Endothelial cell of umbilical vein (primary cell): ENCODE results near the gene CLASP2. TPM values are rescaled to one million over a fixed set of nuclear protein-coding genes. Genes with fewer than 3 reads are reported as not detected.
"Not testable (repeated sequence)": the region's sequence is repeated elsewhere in the genome, so short reads cannot be mapped to it uniquely, and the experiment has no call there.

ENCODE experiments used
- BruUV-seq: library from RNA; stranded (reverse); fragments of 400-500 nt; replicated peaks from 2 replicates; lab custom pipeline; 2021; lab: Mats Ljungman, UMichigan
- CTCF ChIA-PET: fragments of 300-600, 350-600 bp; sonication (Branson Sonifier 250); formaldehyde crosslinking; loops from one replicate; lab custom pipeline; 2021; ENCODE audit warnings: antibody characterized with exemption, inconsistent platforms; lab: Charles Lee
- POLR2A ChIA-PET: fragments of 300-600, 350-600 bp; sonication (Branson Sonifier 250); formaldehyde crosslinking; loops from one replicate; lab custom pipeline; 2021; ENCODE audit warnings: antibody characterized with exemption, inconsistent platforms; lab: Charles Lee
- DNase-seq: peaks from one replicate; pipeline ENCODE4 v3.0.0-alpha.2; 2011; ENCODE audit warnings: low read depth, low spot score
- FAIRE-seq: peaks from 2 replicates; lab custom pipeline; 2011; peaks lifted over from hg19 to GRCh38; lab: Jason Lieb, UNC
- H2AFZ ChIP-seq: 2 replicates; pipeline ENCODE4 v1.6.0; 2012; ENCODE audit warnings: low read depth, low read length, control low read depth, inconsistent platforms
- H3K27ac ChIP-seq: 2 replicates; pipeline ENCODE4 v1.5.1; 2011; ENCODE audit warnings: low read depth, mild to moderate bottlenecking, control low read depth, low read length, moderate library complexity; ENCODE audit not compliant: insufficient read depth
- H3K27me3 ChIP-seq, 2 experiments: 2 replicates each; pipeline versions ENCODE4 v1.6.0 to v1.6.1; 2011; ENCODE audit warnings: low read length in 2 of 2, mixed read lengths in 1 of 2; ENCODE audit not compliant: control insufficient read depth in 2 of 2, insufficient read depth in 2 of 2
- H3K36me3 ChIP-seq, 2 experiments: 2 replicates in 1 of 2; 3 replicates in 1 of 2; pipeline ENCODE4 v1.5.1; 2011; ENCODE audit warnings: low read length in 2 of 2, mild to moderate bottlenecking in 1 of 2, moderate library complexity in 1 of 2; ENCODE audit not compliant: control insufficient read depth in 2 of 2, insufficient read depth in 2 of 2; ENCODE audit errors: extremely low read depth in 1 of 2
- H3K4me1 ChIP-seq: 3 replicates; pipeline ENCODE4 v1.5.1; 2011; ENCODE audit warnings: mild to moderate bottlenecking, low read length; ENCODE audit not compliant: control insufficient read depth, insufficient read depth; ENCODE audit errors: extremely low read depth
- H3K4me2 ChIP-seq: 2 replicates; pipeline ENCODE4 v1.6.1; 2011; ENCODE audit warnings: low read length, control low read depth, mixed read lengths; ENCODE audit not compliant: insufficient read depth
- H3K4me3 ChIP-seq, 3 experiments: fragments of 200-600 bp in 1 of 3; sonication (generic), shearing (Covaris generic) in 1 of 3; replicated peaks in 1 of 3; 2 replicates each; pipeline ENCODE4 v1.5.1; 2011 to 2016; ENCODE audit warnings: control low read depth in 3 of 3, low read length in 3 of 3, mild to moderate bottlenecking in 2 of 3, inconsistent platforms in 1 of 3, low read depth in 1 of 3, moderate library complexity in 1 of 3; ENCODE audit not compliant: insufficient read depth in 1 of 3
- H3K79me2 ChIP-seq: 2 replicates; pipeline ENCODE4 v1.6.0; 2012; ENCODE audit warnings: low read length, inconsistent platforms; ENCODE audit not compliant: control insufficient read depth, insufficient read depth
- H3K9ac ChIP-seq: replicated peaks from 2 replicates; pipeline ENCODE3; 2011; ENCODE audit warnings: low read length, control low read depth; ENCODE audit not compliant: insufficient read depth; ENCODE audit errors: extremely low read depth
- H3K9me1 ChIP-seq: replicated peaks from 3 replicates; pipeline ENCODE4 v1.6.0; 2011; ENCODE audit warnings: mild to moderate bottlenecking, low read length; ENCODE audit not compliant: control insufficient read depth, insufficient read depth; ENCODE audit errors: extremely low read depth
- H3K9me3 ChIP-seq: replicated peaks from 2 replicates; pipeline ENCODE4 v1.5.1; 2012; ENCODE audit warnings: low read length, inconsistent platforms; ENCODE audit not compliant: control insufficient read depth, insufficient read depth
- H4K20me1 ChIP-seq: replicated peaks from 2 replicates; pipeline ENCODE3; 2011; ENCODE audit warnings: mild to moderate bottlenecking, low read length; ENCODE audit not compliant: control insufficient read depth, insufficient read depth; ENCODE audit errors: extremely low read depth
- EZH2 ChIP-seq: IDR thresholded peaks from 2 replicates; pipeline ENCODE4 v1.6.1; 2012; ENCODE audit warnings: borderline replicate concordance, low read depth, mild to moderate bottlenecking, moderate library complexity, low read length, inconsistent platforms; ENCODE audit not compliant: severe bottlenecking
- FOS ChIP-seq: IDR thresholded peaks from 2 replicates; pipeline ENCODE4 v1.6.1; 2011; ENCODE audit warnings: mild to moderate bottlenecking, low read length, moderate library complexity, borderline replicate concordance; ENCODE audit not compliant: insufficient read depth
- GATA2 ChIP-seq: IDR thresholded peaks from 2 replicates; pipeline ENCODE4 v1.7.0; 2011; ENCODE audit warnings: low read depth, mild to moderate bottlenecking, moderate library complexity, mixed read lengths, low read length; ENCODE audit not compliant: insufficient read length, insufficient read depth
- JUN ChIP-seq: IDR thresholded peaks from 2 replicates; pipeline ENCODE4 v1.6.1; 2011; ENCODE audit warnings: borderline replicate concordance, low read depth; ENCODE audit not compliant: insufficient read length, insufficient read depth
- MAX ChIP-seq: IDR thresholded peaks from 2 replicates; pipeline ENCODE4 v1.6.1; 2011; ENCODE audit not compliant: insufficient read depth, insufficient read length
- MYC ChIP-seq: IDR thresholded peaks from one replicate; pipeline ENCODE4 v1.6.1; 2011; ENCODE audit warnings: mild to moderate bottlenecking, low read depth, low read length
- POLR2A ChIP-seq: IDR thresholded peaks from 2 replicates; pipeline ENCODE4 v1.6.1; 2012; ENCODE audit warnings: low read depth, mild to moderate bottlenecking, control low read depth, low read length
- POLR2AphosphoS5 ChIP-seq: IDR thresholded peaks from 2 replicates; pipeline ENCODE4 v1.6.1; 2012; ENCODE audit warnings: low read depth, mild to moderate bottlenecking, control low read depth, low read length, moderate library complexity; ENCODE audit not compliant: insufficient read depth
- dilution Hi-C: fragments of 300-500 bp; cut with MboI; formaldehyde crosslinking; loops from one replicate; pipeline ENCODE4 v1.15.0; 2019; ENCODE audit warnings: low sequenced_read_pairs; ENCODE audit not compliant: extremely low pct_ligation_motif_present
- intact Hi-C: fragments of 100-400 bp; cut with micrococcal nuclease; formaldehyde crosslinking; loops from one replicate; pipeline ENCODE4 v1.10.0; 2022
- polyA plus RNA-seq, 4 experiments: library from polyadenylated mRNA; depleted of rRNA in 3 of 4; stranded (reverse) in 3 of 4; unstranded in 1 of 4; fragments of >200 nt; gene quantifications; 2 replicates each; pipeline versions ENCODE4 v1.2.1 to v1.2.3, GENCODE V29; 2011 to 2012; ENCODE audit warnings: missing spikeins in 1 of 4
- total RNA-seq: library from RNA; stranded (reverse); gene quantifications from 2 replicates; pipeline ENCODE4 v1.2.3, GENCODE V29; 2021
- TF ChIP-seq, protein P1 (sequence below), 2 donors: IDR thresholded peaks; 1 replicate in 1 of 2; 2 replicates in 1 of 2; pipeline ENCODE4 v1.5.1; 2011; ENCODE audit warnings: low read length in 2 of 2, mild to moderate bottlenecking in 2 of 2, moderate library complexity in 2 of 2, control low read depth in 1 of 2, inconsistent platforms in 1 of 2, low read depth in 1 of 2; ENCODE audit not compliant: insufficient read depth in 1 of 2; ENCODE audit errors: extremely low read depth in 1 of 2

CLASP2 gene
- total and polyA plus RNA-seq, 2 donors (not counting 3 experiments of a cell fraction or from before 2014, with no cell fraction given), result 15.0 to 55.0 TPM

- H3K36me3 ChIP-seq, result no peaks in the 10 kb centered on the region
- H3K27me3 ChIP-seq, result no peaks in the 10 kb centered on the region
- H3K79me2 ChIP-seq, result no peaks in the 10 kb centered on the region
- no peak for TF ChIP-seq FOS
- TF ChIP-seq MYC, result no peak
- TF ChIP-seq GATA2, result no peak
- no peak for TF ChIP-seq JUN
- TF ChIP-seq, protein P1, sequence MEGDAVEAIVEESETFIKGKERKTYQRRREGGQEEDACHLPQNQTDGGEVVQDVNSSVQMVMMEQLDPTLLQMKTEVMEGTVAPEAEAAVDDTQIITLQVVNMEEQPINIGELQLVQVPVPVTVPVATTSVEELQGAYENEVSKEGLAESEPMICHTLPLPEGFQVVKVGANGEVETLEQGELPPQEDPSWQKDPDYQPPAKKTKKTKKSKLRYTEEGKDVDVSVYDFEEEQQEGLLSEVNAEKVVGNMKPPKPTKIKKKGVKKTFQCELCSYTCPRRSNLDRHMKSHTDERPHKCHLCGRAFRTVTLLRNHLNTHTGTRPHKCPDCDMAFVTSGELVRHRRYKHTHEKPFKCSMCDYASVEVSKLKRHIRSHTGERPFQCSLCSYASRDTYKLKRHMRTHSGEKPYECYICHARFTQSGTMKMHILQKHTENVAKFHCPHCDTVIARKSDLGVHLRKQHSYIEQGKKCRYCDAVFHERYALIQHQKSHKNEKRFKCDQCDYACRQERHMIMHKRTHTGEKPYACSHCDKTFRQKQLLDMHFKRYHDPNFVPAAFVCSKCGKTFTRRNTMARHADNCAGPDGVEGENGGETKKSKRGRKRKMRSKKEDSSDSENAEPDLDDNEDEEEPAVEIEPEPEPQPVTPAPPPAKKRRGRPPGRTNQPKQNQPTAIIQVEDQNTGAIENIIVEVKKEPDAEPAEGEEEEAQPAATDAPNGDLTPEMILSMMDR (IDR thresholded peaks at IDR 0.05; ENCODE audit: extremely low read depth in 1 of 2, insufficient read depth in 1 of 2, low read depth in 1 of 2, low read length in 2 of 2), result no peak
- no peak for TF ChIP-seq POLR2AphosphoS5
- TF ChIP-seq MAX, result no peak
- no peak for TF ChIP-seq EZH2
- TF ChIP-seq POLR2A, result no peak
- no peaks in the 10 kb centered on the region for H3K9me1 ChIP-seq
- no peaks in the 10 kb centered on the region for H3K9me3 ChIP-seq
- no peaks in the 10 kb centered on the region for H4K20me1 ChIP-seq
- no peak overlapping the region for H3K4me2 ChIP-seq
- intact Hi-C loops (no loop called here), dilution Hi-C loops (no loop called here)
- FAIRE-seq (no peak), DNase-seq (no peak)
- H3K4me3 ChIP-seq, result no peak overlapping the region
- CTCF ChIA-PET, result interaction anchor here (1.6 kb wide), 1 partner anchor 29 kb away, joined by 9 read pairs; no protein-coding TSS in a partner anchor
- H3K4me1 ChIP-seq, result no peaks in the 10 kb centered on the region
- H3K27ac ChIP-seq, result no peak overlapping the region
- BruUV-seq, result no TSS peak
- no peak overlapping the region for H2AFZ ChIP-seq
- no peak overlapping the region for H3K9ac ChIP-seq
- POLR2A ChIA-PET, result no interaction called here
These were observed 40.2 kb upstream of the CLASP2 start for GRCh38 chr3:33758281-33758680.

GRCh38 chr3:33754391-33754790, 36.3 kb upstream of the CLASP2 start:
- H3K4me3 ChIP-seq, H3K79me2 ChIP-seq, intact Hi-C loops, dilution Hi-C loops, H3K4me2 ChIP-seq, H3K27me3 ChIP-seq, POLR2A ChIA-PET, CTCF ChIA-PET, H3K9me1 ChIP-seq, H2AFZ ChIP-seq, H3K27ac ChIP-seq, H3K9me3 ChIP-seq, H3K9ac ChIP-seq, H4K20me1 ChIP-seq, BruUV-seq, DNase-seq, H3K36me3 ChIP-seq, H3K4me1 ChIP-seq, FAIRE-seq: not testable (repeated sequence)
